Liver (tissue), 9 donors: ENCODE results near the gene ITGB2. TPM values are rescaled to one million over a fixed set of nuclear protein-coding genes. Genes with fewer than 3 reads are reported as not detected.

ENCODE experiments used
- DNase-seq: peaks from one replicate; pipeline ENCODE4 v3.0.0-alpha.2; 2017; ENCODE audit warnings: low spot score
- H3K27ac ChIP-seq, 2 donors: one replicate each; pipeline ENCODE4 v1.7.0; 2013; ENCODE audit warnings: inconsistent platforms in 2 of 2, low read length in 2 of 2, control low read depth in 1 of 2, low read depth in 1 of 2, mild to moderate bottlenecking in 1 of 2
- H3K27me3 ChIP-seq, 4 donors: one replicate each; pipeline versions ENCODE4 v1.6.1 to v1.7.0; 2013; ENCODE audit warnings: low read length in 3 of 4, inconsistent platforms in 1 of 4, mild to moderate bottlenecking in 1 of 4, moderate library complexity in 1 of 4; ENCODE audit not compliant: control insufficient read depth in 4 of 4, insufficient read depth in 4 of 4
- H3K36me3 ChIP-seq, 4 donors: one replicate each; pipeline versions ENCODE4 v1.6.1 to v1.7.0; 2013; ENCODE audit warnings: low read length in 3 of 4, mild to moderate bottlenecking in 3 of 4, low read depth in 1 of 4, moderate library complexity in 1 of 4; ENCODE audit not compliant: control insufficient read depth in 4 of 4, insufficient read depth in 3 of 4
- H3K4me1 ChIP-seq, 4 donors: one replicate each; pipeline versions ENCODE4 v1.6.1 to v1.7.0; 2013; ENCODE audit warnings: low read length in 3 of 4, mild to moderate bottlenecking in 3 of 4, moderate library complexity in 1 of 4; ENCODE audit not compliant: control insufficient read depth in 4 of 4, insufficient read depth in 4 of 4
- H3K4me3 ChIP-seq, 3 donors: one replicate each; pipeline versions ENCODE4 v1.6.1 to v1.7.0; 2013; ENCODE audit warnings: low read length in 3 of 3, control low read depth in 1 of 3, low read depth in 1 of 3, mild to moderate bottlenecking in 1 of 3
- H3K9ac ChIP-seq, 2 donors: one replicate each; pipeline ENCODE4 v1.7.0; 2013; ENCODE audit warnings: low read length in 2 of 2, mild to moderate bottlenecking in 2 of 2, moderate library complexity in 2 of 2, control low read depth in 1 of 2, low read depth in 1 of 2
- H3K9me3 ChIP-seq, 4 donors: one replicate each; pipeline versions ENCODE4 v1.6.1 to v1.7.0; 2013; ENCODE audit warnings: low read length in 3 of 4; ENCODE audit not compliant: control insufficient read depth in 4 of 4
- EGR1 ChIP-seq, 2 donors: IDR thresholded peaks; 2 replicates each; pipeline ENCODE4 v1.6.1; 2016 to 2018; ENCODE audit warnings: antibody characterized with exemption in 2 of 2, low read depth in 2 of 2
- FOXA1 ChIP-seq: IDR thresholded peaks from 2 replicates; pipeline ENCODE4 v1.6.1; 2016; ENCODE audit warnings: antibody characterized with exemption
- FOXA2 ChIP-seq: IDR thresholded peaks from 2 replicates; pipeline ENCODE4 v1.6.1; 2016; ENCODE audit warnings: antibody characterized with exemption
- GABPA ChIP-seq, 2 donors: IDR thresholded peaks in 1 of 2; conservative IDR thresholded peaks in 1 of 2; 2 replicates each; pipeline ENCODE4 v1.6.1; 2016; ENCODE audit warnings: antibody characterized with exemption in 2 of 2, mild to moderate bottlenecking in 1 of 2, moderate library complexity in 1 of 2
- HNF4A ChIP-seq, 2 donors: conservative IDR thresholded peaks; 2 replicates each; pipeline ENCODE4 v1.6.1; 2016; ENCODE audit warnings: antibody characterized with exemption in 2 of 2, mild to moderate bottlenecking in 2 of 2
- HNF4G ChIP-seq: IDR thresholded peaks from 2 replicates; pipeline ENCODE4 v1.6.1; 2016; ENCODE audit warnings: antibody characterized with exemption
- JUND ChIP-seq, 2 donors: IDR thresholded peaks; 2 replicates each; pipeline ENCODE4 v1.6.1; 2016; ENCODE audit warnings: antibody characterized with exemption in 2 of 2
- NR2F2 ChIP-seq: IDR thresholded peaks from 2 replicates; pipeline ENCODE4 v1.6.1; 2016; ENCODE audit warnings: antibody characterized with exemption
- RAD21 ChIP-seq, 2 donors: IDR thresholded peaks; 2 replicates each; pipeline ENCODE4 v1.6.1; 2016; ENCODE audit warnings: antibody characterized with exemption in 2 of 2, mild to moderate bottlenecking in 2 of 2
- RXRA ChIP-seq, 2 donors: IDR thresholded peaks; 2 replicates each; pipeline ENCODE4 v1.6.1; 2017 to 2018; ENCODE audit warnings: antibody characterized with exemption in 2 of 2, mild to moderate bottlenecking in 1 of 2
- SP1 ChIP-seq: IDR thresholded peaks from 2 replicates; pipeline ENCODE4 v1.6.1; 2018; ENCODE audit warnings: antibody characterized with exemption, mild to moderate bottlenecking
- TAF1 ChIP-seq: conservative IDR thresholded peaks from 2 replicates; pipeline ENCODE4 v1.6.1; 2016; ENCODE audit warnings: antibody characterized with exemption, mild to moderate bottlenecking
- WGBS: extraction: QIAGEN DNeasy Blood & Tissue Kit; methylation state at CpG from one replicate; pipeline ENCODE4 v1.1.7; 2013; 5-methylcytosine and 5-hydroxymethylcytosine counted together
- polyA plus RNA-seq, 2 donors: library from polyadenylated mRNA; stranded (reverse) in 1 of 2; unstranded in 1 of 2; fragments of 200-250 nt in 1 of 2; fragments of >200 nt in 1 of 2; fragmentation: Nextera tagmentation in 1 of 2; extraction: Ambion mirVana in 1 of 2; gene quantifications; one replicate each; pipeline versions ENCODE4 v1.2.1 to v1.2.3, GENCODE V29; 2013 to 2015
- total RNA-seq, 2 donors: library from RNA; depleted of rRNA; stranded (reverse); fragments of >200 nt; gene quantifications; one replicate each; pipeline ENCODE4 v1.2.3, GENCODE V29; 2014
- TF ChIP-seq, protein P1 (sequence below): IDR thresholded peaks from 2 replicates; pipeline ENCODE4 v1.6.1; 2016; ENCODE audit warnings: antibody characterized with exemption, mild to moderate bottlenecking
- TF ChIP-seq, protein P2 (sequence below): IDR thresholded peaks from 2 replicates; pipeline ENCODE4 v1.6.1; 2016; ENCODE audit warnings: antibody characterized with exemption
- TF ChIP-seq, protein P3 (sequence below): fragments of 150-350 bp; IDR thresholded peaks from 2 replicates; pipeline ENCODE4 v1.5.1; 2017; ENCODE audit warnings: improper control_type of control experiment, low read depth, low read length; ENCODE audit not compliant: missing input control
- TF ChIP-seq, protein P4 (sequence below): IDR thresholded peaks from 2 replicates; pipeline ENCODE4 v1.6.1; 2016; ENCODE audit warnings: antibody characterized with exemption
- TF ChIP-seq, protein P5 (sequence below): IDR thresholded peaks from 2 replicates; pipeline ENCODE4 v1.6.1; 2016; ENCODE audit warnings: antibody characterized with exemption
- donor health status: healthy.
- donor health status: healthy.
- donor health status: healthy.
- donor health status: healthy.
- donor health status: healthy.

ITGB2 gene
- total and polyA plus RNA-seq, 4 donors, result 9.6 to 50.6 (median 28.7) TPM

DNA sequence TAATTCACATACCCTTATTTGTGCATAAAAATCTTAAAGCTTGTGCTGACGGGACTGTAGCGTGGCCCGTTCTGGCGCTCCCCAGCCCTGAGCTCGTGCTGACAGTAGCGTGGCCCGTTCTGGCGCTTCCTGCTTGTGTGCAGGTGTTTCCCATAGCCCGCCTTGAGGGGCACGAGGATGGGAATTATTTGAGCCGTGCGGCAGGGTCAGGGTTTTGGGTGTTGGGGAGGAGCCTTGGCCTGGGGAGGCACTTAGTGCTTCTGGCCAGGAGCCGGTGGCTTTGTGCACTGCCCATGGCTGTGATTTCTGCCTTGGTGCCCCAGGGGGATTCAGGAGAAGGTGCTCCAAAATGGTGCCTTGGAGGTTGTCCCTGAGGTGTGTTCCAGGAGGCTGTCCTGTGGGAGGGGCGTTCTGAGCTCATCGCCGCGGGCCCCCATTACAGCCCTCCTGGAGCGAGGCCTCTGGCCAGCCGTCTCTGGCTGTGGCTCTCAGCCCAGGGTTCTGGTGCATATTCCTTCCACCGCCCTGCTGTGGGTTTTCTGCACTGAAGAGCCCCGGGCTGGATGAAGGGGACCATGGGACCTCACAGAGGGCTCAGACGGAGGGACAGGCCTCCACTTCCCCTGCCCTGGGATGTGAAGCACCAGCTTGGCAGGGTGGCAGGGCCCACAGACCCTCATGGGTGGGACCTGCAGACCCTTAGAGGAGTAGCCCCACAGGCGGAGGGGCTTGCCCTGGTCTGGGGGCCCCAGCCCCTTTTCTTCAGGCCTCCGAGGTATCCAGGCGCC is 25.7 kb upstream of the ITGB2 start:
- Histone ChIP-seq H3K4me1 (peaks cover 5 to 21% (median 12%) of the 10 kb centered on the region in 4 donors), H3K9ac (no peak overlapping the region), H3K27ac (no peak overlapping the region), H3K9me3 (no peaks in the 10 kb centered on the region), H3K36me3 (peaks cover 4 to 15% (median 11%) of the 10 kb centered on the region in 4 donors), H3K27me3 (no peaks in the 10 kb centered on the region), H3K4me3 (no peak overlapping the region)
- DNase-seq, result no peak
- no peak for TF ChIP-seq SP1
- TF ChIP-seq TAF1, result no peak
- no peak for TF ChIP-seq RAD21 (IDR thresholded peaks at IDR 0.05)
- TF ChIP-seq, protein P1, sequence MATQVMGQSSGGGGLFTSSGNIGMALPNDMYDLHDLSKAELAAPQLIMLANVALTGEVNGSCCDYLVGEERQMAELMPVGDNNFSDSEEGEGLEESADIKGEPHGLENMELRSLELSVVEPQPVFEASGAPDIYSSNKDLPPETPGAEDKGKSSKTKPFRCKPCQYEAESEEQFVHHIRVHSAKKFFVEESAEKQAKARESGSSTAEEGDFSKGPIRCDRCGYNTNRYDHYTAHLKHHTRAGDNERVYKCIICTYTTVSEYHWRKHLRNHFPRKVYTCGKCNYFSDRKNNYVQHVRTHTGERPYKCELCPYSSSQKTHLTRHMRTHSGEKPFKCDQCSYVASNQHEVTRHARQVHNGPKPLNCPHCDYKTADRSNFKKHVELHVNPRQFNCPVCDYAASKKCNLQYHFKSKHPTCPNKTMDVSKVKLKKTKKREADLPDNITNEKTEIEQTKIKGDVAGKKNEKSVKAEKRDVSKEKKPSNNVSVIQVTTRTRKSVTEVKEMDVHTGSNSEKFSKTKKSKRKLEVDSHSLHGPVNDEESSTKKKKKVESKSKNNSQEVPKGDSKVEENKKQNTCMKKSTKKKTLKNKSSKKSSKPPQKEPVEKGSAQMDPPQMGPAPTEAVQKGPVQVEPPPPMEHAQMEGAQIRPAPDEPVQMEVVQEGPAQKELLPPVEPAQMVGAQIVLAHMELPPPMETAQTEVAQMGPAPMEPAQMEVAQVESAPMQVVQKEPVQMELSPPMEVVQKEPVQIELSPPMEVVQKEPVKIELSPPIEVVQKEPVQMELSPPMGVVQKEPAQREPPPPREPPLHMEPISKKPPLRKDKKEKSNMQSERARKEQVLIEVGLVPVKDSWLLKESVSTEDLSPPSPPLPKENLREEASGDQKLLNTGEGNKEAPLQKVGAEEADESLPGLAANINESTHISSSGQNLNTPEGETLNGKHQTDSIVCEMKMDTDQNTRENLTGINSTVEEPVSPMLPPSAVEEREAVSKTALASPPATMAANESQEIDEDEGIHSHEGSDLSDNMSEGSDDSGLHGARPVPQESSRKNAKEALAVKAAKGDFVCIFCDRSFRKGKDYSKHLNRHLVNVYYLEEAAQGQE, result no peak
- TF ChIP-seq JUND (IDR thresholded peaks at IDR 0.05), result no peak
- no peak for TF ChIP-seq HNF4A (conservative IDR thresholded peaks at IDR 0.05)
- TF ChIP-seq GABPA (IDR thresholded peaks at IDR 0.05 in 1 of 2, conservative IDR thresholded peaks at IDR 0.05 in 1 of 2), result no peak
- TF ChIP-seq, protein P2, sequence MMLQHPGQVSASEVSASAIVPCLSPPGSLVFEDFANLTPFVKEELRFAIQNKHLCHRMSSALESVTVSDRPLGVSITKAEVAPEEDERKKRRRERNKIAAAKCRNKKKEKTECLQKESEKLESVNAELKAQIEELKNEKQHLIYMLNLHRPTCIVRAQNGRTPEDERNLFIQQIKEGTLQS, result no peak
- TF ChIP-seq, protein P3, sequence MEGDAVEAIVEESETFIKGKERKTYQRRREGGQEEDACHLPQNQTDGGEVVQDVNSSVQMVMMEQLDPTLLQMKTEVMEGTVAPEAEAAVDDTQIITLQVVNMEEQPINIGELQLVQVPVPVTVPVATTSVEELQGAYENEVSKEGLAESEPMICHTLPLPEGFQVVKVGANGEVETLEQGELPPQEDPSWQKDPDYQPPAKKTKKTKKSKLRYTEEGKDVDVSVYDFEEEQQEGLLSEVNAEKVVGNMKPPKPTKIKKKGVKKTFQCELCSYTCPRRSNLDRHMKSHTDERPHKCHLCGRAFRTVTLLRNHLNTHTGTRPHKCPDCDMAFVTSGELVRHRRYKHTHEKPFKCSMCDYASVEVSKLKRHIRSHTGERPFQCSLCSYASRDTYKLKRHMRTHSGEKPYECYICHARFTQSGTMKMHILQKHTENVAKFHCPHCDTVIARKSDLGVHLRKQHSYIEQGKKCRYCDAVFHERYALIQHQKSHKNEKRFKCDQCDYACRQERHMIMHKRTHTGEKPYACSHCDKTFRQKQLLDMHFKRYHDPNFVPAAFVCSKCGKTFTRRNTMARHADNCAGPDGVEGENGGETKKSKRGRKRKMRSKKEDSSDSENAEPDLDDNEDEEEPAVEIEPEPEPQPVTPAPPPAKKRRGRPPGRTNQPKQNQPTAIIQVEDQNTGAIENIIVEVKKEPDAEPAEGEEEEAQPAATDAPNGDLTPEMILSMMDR, result no peak
- TF ChIP-seq, protein P4, sequence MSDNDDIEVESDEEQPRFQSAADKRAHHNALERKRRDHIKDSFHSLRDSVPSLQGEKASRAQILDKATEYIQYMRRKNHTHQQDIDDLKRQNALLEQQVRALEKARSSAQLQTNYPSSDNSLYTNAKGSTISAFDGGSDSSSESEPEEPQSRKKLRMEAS, result no peak
- TF ChIP-seq, protein P5, sequence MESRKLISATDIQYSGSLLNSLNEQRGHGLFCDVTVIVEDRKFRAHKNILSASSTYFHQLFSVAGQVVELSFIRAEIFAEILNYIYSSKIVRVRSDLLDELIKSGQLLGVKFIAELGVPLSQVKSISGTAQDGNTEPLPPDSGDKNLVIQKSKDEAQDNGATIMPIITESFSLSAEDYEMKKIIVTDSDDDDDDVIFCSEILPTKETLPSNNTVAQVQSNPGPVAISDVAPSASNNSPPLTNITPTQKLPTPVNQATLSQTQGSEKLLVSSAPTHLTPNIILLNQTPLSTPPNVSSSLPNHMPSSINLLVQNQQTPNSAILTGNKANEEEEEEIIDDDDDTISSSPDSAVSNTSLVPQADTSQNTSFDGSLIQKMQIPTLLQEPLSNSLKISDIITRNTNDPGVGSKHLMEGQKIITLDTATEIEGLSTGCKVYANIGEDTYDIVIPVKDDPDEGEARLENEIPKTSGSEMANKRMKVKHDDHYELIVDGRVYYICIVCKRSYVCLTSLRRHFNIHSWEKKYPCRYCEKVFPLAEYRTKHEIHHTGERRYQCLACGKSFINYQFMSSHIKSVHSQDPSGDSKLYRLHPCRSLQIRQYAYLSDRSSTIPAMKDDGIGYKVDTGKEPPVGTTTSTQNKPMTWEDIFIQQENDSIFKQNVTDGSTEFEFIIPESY, result no peak
- TF ChIP-seq EGR1 (IDR thresholded peaks at IDR 0.05; ENCODE audit: low read depth in 2 of 2), result no peak
- no peak for TF ChIP-seq FOXA2
- 92% methylated on average over 25 of the region's 25 CpGs for WGBS

DNA sequence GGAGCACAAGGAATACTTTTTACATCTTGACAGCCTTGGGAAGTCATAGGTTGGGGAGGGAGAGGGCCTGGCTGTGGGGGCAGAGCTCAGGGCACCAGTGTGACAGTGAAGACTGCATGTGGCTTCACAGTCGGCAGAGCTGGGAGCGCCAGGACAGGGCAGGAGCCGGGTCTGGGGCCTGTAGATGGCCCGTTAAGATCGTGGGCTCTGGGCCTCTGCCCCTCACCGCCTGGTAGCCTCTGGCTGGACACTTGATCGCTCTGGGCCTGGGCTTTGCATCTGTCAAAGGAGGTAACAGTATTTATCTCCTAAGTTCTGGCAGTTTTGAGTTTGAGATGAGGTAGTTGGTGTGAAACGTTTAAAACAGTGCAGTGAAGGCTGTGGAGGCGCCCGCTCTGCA is 23.9 kb upstream of the ITGB2 start:
- peaks cover 5 to 26% (median 19%) of the 10 kb centered on the region in 4 donors for H3K4me1 ChIP-seq
- 94% methylated on average over 10 of the region's 10 CpGs for WGBS
- no peak overlapping the region for H3K27ac ChIP-seq
- H3K36me3 ChIP-seq, result peaks cover 3 to 15% (median 10%) of the 10 kb centered on the region in 4 donors
- H3K27me3 ChIP-seq, result no peaks in the 10 kb centered on the region
- H3K9me3 ChIP-seq, result no peaks in the 10 kb centered on the region
- no peak overlapping the region for H3K9ac ChIP-seq
- H3K4me3 ChIP-seq, result no peak overlapping the region
- DNase-seq, result no peak
- TF ChIP-seq NR2F2 (no peak), RAD21 (IDR thresholded peaks at IDR 0.05) (no peak), HNF4G (no peak), TAF1 (no peak), EGR1 (IDR thresholded peaks at IDR 0.05; ENCODE audit: low read depth in 2 of 2) (no peak), JUND (IDR thresholded peaks at IDR 0.05) (no peak), FOXA1 (no peak), RXRA (IDR thresholded peaks at IDR 0.05) (no peak), HNF4A (conservative IDR thresholded peaks at IDR 0.05) (no peak)
- TF ChIP-seq, protein P4, result no peak
- TF ChIP-seq, protein P5, result no peak
